Choroid plexus epithelial cell (primary cell): Measurements from ENCODE around the gene SUPT5H.
A peak's percentile ranks its signal among the peaks of the same experiment; 100 is the strongest.

ENCODE experiments used
- DNase-seq: peaks from one replicate; pipeline ENCODE4 v3.0.0-alpha.2; 2010; ENCODE audit warnings: low read depth
- H3K4me3 ChIP-seq: 2 replicates; pipeline ENCODE4 v1.5.1; 2011; ENCODE audit warnings: low read depth, mild to moderate bottlenecking, control low read depth, low read length, moderate library complexity
- CTCF ChIP-seq: conservative IDR thresholded peaks from 2 replicates; pipeline ENCODE4 v1.5.1; 2011; ENCODE audit warnings: low read depth, mild to moderate bottlenecking, control low read depth, inconsistent platforms, low read length, moderate library complexity

SUPT5H gene

GRCh38 chr19:39428283-39429112 is 16.9 kb upstream of the SUPT5H start:
- no peak overlapping the region for H3K4me3 ChIP-seq
- DNase-seq, result peak; percentile 93
- no peak for TF ChIP-seq CTCF

DNA sequence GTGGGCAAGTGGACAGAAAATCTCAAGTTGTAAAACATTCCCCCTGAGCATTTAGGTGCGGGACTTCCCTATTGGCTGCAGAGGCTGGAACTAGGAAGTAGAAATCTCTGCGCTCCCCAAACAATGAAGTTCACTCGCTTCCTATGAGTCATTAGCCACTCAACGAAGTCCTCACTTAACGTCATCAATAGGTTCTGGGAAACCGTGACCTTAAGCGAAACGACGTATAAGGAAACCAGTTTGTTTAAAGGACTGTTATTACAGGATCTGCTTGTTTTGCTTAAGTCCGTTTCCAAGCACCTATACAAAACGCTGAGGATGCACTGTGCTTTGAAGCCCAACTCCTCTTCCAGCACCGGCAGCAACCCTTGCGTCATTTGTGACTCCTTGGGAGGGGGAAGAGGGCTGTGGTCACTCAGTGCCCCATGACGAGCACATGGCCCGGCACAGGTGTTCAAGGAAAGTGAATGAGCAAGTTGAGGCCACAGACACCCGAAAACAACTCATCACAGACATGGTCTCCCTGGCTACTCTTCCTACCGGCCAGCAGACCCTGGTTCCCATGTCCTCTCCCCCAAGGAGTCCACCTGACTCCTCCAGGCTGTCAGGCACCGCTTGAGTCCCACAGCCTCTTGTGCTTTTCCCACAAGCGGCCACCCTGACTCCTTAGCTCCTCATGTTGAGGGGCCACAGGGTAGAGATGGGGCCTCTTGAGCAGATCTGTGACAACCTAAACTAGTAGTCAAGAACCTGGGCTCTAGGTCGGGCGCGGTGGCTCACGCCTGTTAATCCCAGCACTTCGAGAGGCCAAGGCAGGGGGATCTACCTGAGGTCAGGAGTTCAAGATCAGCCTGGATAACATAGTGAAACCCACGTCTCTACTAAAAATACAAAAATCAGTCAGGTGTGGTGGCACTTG is 14.4 kb upstream of the SUPT5H start:
- H3K4me3 ChIP-seq, result peak overlapping the region; percentile 26
- peak; percentile 99 for DNase-seq
- no peak for TF ChIP-seq CTCF

GRCh38 chr19:39432677-39433025 is 12.7 kb upstream of the SUPT5H start:
- no peak for DNase-seq
- H3K4me3 ChIP-seq, result no peak overlapping the region
- TF ChIP-seq CTCF, result no peak

DNA sequence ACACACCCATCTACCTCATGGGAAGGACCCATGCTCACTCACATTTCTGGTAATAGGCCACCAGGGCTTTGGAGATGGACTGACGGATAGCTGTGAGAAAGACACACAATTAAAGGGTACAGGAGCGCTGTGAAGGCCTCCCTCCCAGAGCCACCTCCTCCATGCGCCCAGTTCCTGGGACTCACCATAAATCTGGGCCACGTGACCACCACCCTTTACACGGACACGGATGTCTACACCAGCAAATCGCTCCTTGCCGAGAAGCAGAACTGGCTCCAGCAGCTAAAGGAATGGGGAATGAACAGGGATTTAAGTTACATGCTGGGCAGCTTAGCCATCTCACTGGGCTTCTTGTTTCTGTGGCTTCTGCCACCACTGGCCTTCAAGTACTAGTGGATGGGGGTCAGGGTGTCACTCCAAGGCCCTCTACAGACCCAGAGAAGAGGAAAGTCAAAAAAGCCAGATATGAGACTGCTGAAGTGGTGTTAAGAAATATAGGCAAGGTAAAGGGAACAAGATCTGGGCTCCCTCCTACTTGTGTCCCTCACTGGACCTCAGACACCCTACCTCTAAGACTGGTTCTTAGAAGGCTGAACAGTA is 11.8 kb upstream of the SUPT5H start:
- peak overlapping the region; percentile 10 for H3K4me3 ChIP-seq
- TF ChIP-seq CTCF, result no peak
- no peak for DNase-seq

DNA sequence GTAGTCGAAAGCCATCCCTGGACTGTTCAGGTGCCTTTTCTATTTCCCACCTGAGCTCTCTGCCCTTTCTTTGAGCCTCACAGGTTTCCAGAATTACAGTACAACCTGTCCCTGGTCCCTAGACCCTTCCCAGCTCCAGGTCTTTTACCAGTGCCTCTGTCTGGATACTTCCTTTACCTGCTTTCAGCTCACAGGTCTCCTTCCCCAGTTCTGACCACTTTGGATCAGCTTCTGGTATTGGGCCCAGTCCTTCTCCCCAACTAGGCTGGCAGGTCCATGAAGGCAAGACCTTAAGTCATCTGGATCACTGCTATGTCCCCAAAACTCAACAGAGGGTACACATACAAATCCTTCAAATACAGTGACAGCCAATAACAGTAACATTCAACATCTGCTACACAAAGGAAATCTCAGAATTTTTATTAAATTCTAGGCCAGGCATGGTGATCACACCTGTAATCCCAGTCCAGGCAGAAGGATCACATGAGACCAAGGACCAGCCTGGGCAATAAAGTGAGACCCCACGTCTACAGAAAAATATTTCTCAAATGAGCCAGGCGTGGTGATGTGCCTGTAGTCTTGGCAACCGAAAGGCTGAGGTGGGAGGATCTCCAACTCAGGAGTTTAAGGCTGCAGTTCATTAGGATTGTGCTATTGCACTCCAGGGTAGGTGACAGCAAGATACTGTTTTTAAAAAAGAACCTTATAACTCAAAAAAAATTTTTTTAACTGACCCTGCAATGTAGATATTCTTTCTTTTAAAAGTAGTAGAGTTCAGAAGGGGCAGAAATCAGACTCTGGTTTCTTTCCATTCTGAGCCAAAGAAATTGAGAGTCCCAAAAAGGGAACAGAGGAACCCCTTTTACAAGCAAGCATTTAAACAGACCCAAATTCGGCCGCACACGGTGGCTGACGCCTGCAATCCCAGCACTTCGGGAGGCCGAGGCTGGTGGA is 11.0 kb upstream of the SUPT5H start:
- TF ChIP-seq CTCF, result no peak
- H3K4me3 ChIP-seq, result peak overlapping the region; percentile 99
- DNase-seq, result no peak
